Measurements from ENCODE around the gene ZNF740.
"Not testable (repeated sequence)": the region's sequence is repeated elsewhere in the genome, so short reads cannot be mapped to it uniquely, and the experiment has no call there.

The ZNF740 gene

DNA sequence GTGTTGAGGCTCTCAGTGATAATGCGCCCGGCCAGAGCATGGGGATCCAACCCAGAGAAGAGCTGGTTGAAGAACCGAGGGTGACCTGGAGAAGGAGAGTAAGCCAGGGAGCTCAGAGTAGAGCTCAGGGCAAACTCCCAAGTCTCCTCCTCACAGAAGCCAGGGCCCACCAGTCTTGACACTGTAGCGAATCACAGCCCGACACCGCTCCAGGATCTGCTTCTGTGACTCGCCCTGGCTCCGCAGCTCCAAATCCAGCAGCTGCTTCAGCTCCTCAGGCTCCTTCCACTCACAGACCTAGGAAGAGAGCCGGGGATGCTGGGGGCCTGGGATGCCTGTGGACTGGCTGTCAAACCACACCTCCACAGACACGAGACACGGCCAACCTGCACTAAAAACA is 8.2 kb upstream of the ZNF740 start:
- DNase-seq (ENCODE audit: low read depth): peak; percentile 54
- TF ChIP-seq, protein P1, sequence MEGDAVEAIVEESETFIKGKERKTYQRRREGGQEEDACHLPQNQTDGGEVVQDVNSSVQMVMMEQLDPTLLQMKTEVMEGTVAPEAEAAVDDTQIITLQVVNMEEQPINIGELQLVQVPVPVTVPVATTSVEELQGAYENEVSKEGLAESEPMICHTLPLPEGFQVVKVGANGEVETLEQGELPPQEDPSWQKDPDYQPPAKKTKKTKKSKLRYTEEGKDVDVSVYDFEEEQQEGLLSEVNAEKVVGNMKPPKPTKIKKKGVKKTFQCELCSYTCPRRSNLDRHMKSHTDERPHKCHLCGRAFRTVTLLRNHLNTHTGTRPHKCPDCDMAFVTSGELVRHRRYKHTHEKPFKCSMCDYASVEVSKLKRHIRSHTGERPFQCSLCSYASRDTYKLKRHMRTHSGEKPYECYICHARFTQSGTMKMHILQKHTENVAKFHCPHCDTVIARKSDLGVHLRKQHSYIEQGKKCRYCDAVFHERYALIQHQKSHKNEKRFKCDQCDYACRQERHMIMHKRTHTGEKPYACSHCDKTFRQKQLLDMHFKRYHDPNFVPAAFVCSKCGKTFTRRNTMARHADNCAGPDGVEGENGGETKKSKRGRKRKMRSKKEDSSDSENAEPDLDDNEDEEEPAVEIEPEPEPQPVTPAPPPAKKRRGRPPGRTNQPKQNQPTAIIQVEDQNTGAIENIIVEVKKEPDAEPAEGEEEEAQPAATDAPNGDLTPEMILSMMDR (conservative IDR thresholded peaks at IDR 0.05; ENCODE audit: low read depth, low read length): no peak
- no peak overlapping the region for H3K4me3 ChIP-seq (ENCODE audit: low read depth, low read length)

DNA sequence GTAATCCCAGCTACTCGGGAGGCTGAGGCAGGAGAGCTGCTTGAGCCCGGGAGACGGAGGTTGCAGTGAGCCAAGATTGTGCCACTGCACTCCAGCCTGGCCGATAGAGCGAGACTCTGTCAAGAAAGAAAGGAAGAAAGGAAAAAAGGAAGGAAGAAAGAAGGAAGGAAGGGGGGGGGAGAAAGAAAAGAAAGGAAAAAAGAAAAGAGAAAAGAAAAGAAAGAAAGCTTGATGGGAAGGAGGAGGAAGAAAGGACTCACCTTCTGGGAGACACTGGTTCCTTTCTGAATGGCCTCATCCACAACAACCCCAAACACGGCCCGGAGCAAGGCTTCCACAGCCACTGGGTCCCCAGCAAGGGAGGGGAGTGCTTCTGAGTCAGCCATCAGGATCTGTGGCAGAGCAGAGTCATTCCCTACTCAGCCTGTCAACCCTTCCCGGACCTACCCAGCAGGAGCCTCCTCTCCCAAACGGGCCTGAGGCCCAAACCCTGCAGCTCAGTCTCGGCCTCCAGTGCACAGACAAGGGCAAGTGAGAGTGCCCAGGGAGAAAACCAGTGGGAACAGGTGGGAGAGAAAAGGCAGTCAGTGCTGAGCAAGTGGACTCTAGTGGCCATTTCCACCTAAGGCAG is 7.3 kb upstream of the ZNF740 start:
- TF ChIP-seq, protein P1 (conservative IDR thresholded peaks at IDR 0.05; ENCODE audit: low read depth, low read length): no peak
- DNase-seq (ENCODE audit: low read depth): no peak
- H3K4me3 ChIP-seq (ENCODE audit: low read depth, low read length): no peak overlapping the region

DNA sequence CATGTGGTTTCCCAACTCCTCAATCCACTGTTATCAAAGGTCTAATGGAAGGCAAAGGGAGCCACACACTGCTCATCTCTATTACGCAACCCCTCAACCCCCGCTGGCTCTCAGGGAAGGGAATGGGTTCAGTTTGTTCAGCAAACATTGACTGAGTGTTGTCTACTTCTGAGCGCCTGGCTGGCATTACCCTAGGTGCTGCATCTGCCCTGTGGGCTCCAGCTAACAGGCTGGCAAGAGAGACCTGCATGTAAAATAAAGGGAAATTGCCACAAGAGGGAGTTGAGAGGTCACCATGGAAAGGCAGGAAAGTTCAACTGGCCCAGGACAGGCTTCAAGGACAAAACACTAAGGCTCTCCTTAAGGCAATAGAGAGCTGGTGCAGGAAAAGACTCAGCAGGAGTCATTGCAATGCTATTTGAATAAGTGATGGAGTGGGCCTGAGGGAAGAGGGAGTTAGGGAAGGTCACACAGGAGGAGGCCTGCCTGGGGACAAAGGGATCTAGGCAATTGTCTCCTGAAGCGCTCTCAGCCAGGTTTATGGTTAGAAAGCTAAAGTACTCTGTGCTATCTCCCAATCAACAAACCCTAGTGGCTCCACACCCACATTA is 5.5 kb upstream of the ZNF740 start:
- no peak overlapping the region for H3K4me3 ChIP-seq (ENCODE audit: low read depth, low read length)
- TF ChIP-seq, protein P1 (conservative IDR thresholded peaks at IDR 0.05; ENCODE audit: low read depth, low read length): peak; percentile 17
- DNase-seq (ENCODE audit: low read depth): no peak

DNA sequence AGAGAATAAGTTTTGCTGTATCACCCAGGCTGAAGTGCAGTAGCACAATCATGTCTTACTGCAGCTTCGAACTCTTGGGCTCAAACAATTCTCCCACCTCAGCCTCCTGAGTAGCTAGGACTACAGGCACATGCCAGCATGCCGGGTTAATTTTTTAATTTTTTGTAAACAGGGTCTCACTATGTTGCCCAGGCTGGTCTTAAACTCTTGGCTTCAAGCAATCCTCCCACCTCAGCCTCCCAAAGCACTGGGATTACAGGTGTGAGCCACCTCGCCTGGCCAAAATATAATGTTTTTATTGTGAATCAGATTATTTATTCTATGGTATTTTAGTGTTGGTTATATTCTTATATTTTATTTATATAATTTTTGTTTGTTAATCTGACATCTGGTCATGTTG is 3.8 kb upstream of the ZNF740 start:
- TF ChIP-seq, protein P1 (conservative IDR thresholded peaks at IDR 0.05; ENCODE audit: low read depth, low read length): no peak
- no peak for DNase-seq (ENCODE audit: low read depth)
- no peak overlapping the region for H3K4me3 ChIP-seq (ENCODE audit: low read depth, low read length)

DNA sequence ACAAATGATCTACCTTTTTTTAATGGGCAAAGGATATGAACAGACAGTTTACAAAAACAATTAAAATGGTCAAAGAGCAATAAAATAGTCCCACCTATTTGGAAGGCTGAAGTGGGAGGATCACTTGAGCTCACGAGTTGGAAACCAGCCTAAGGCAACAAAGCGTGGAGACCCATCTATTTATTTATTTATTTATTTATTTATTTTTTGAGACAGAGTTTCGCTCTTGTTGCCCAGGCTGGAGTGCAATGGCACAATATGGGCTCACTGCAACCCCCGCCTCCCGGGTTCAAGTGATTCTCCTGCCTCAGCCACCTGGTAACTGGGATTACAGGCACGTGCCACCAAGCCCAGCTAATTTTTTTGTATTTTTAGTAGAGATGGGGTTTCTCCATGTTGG is 3.1 kb upstream of the ZNF740 start:
- H3K4me3 ChIP-seq (ENCODE audit: low read depth, low read length); DNase-seq (ENCODE audit: low read depth): not testable (repeated sequence)

DNA sequence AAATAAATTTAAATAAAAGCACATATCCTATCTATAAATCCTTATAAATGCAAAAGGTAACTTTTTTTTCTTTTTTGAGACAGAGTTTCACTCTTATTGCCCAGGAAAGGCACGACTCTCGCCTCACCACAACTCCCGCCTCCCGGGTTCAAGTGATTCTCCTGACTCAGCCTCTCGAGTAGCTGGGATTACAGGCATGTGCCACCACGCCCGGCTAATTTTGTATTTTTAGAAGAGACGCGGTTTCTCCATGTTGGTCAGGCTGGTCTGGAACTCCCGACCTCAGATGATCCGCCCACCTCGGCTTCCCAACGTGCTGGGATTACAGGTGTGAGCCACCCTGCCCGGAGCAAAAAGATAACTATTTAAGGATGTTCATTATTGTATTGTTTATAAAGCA is 1.7 kb upstream of the ZNF740 start:
- H3K4me3 ChIP-seq (ENCODE audit: low read depth, low read length); DNase-seq (ENCODE audit: low read depth): not testable (repeated sequence)

DNA sequence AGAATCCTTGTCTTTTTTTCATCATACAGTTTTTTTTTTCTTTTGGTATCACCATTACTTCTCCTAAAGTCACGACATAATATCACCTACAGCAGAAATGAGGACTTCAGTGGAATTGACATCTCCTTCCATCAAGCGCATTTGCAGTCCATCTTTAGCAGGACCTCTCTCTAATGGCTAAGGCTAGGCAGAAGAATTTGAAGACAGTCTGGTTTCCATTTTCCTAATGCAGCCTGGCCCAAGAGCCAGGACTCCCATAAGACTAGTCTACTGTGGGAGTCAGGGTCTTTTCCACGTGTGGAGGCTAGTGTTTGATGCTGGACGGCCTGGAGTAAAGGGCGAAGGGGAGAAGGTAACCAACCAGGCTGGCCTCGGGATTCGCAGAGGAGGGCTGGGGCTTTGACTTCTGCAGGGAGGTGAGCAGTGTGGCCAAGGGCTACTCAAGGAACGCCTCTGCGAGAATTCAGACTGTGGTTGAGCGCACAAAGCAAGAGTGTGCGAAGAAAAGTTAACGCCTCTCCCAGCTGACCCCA is 769 bp upstream of the ZNF740 start:
- H3K4me3 ChIP-seq (ENCODE audit: low read depth, low read length): peak overlapping the region; percentile 86
- TF ChIP-seq, protein P1 (conservative IDR thresholded peaks at IDR 0.05; ENCODE audit: low read depth, low read length): no peak
- DNase-seq (ENCODE audit: low read depth): no peak

All from choroid plexus epithelial cell (primary cell).